GM13977 (cell line): ENCODE results near the gene HADHA.
"Not testable (repeated sequence)": the region's sequence is repeated elsewhere in the genome, so short reads cannot be mapped to it uniquely, and the experiment has no call there.

Experiments used
- DNase-seq: peaks from one replicate; pipeline ENCODE4 v3.0.0; 2012; ENCODE audit warnings: low spot score
- CTCF ChIP-seq: IDR thresholded peaks from 2 replicates; pipeline ENCODE4 v1.5.1; 2012; ENCODE audit warnings: mild to moderate bottlenecking, control low read depth; ENCODE audit not compliant: insufficient read depth; ENCODE audit errors: extremely low read depth, missing control alignments
- in situ Hi-C: fragments of 300-500 bp; cut with MboI; formaldehyde crosslinking; loops from one replicate; pipeline ENCODE4 v1.12.0; 2022; ENCODE audit warnings: low sequenced_read_pairs, low pct_unique_long_range_greater_than_20kb, mixed read lengths, inconsistent platforms; ENCODE audit not compliant: unreplicated experiment

The HADHA gene

GRCh38 chr2:26269571-26270158, 25.2 kb upstream of the HADHA start:
- peak; percentile 18 for DNase-seq
- in situ Hi-C loops = no loop called here
- no peak for TF ChIP-seq CTCF

GRCh38 chr2:26268670-26269385, 24.4 kb upstream of the HADHA start:
- DNase-seq, in situ Hi-C loops: not testable (repeated sequence)

GRCh38 chr2:26268213-26268612, 23.8 kb upstream of the HADHA start:
- no peak for DNase-seq
- TF ChIP-seq CTCF = no peak
- in situ Hi-C loops = no loop called here

DNA sequence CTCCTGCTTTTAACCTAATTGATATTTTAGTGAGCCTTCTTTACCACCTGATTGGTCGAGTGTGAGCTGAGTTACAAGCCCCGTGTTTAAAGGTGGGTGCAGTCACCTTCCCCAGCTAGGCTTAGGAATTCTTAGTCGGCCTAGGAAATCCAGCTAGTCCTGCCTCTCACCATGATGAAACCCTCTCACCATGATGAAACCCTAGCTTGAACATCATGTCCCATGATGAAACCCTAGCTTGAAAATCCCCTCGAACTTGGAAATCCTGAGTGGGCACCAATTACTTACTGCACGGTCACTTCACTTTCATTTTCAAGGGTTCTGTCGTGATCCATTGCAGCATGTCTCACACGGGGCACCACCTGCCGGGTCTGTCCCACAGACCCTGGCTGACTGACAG, 14.4 kb upstream of the HADHA start:
- DNase-seq, in situ Hi-C loops: not testable (repeated sequence)

GRCh38 chr2:26255759-26256384, 11.4 kb upstream of the HADHA start:
- DNase-seq = no peak
- in situ Hi-C loops = no loop called here
- no peak for TF ChIP-seq CTCF

- TF ChIP-seq CTCF = no peak
- DNase-seq = no peak
- in situ Hi-C loops = no loop called here
Observed at GRCh38 chr2:26251893-26252292, 7.5 kb upstream of the HADHA start.

DNA sequence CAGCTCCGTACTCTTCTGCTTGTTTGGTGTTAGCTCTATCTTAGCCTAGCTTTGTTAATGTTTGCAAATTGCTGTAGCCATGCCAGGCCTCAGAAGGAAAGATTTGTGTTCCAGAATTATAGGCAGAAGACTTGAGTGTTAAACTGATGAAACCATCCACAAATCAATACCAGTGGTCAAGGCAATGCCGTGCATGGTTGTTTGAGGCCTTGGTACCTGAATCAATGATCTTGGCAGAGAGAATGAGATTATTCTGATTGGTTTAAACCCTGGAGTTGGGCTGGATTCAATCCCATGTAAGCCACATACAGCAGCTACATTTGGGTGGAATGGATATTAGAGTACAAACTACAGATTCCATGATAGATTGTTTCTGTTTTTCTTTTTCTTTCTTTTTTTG, 5.2 kb upstream of the HADHA start:
- no peak for TF ChIP-seq CTCF
- DNase-seq = no peak
- in situ Hi-C loops = no loop called here
